Endothelial cell (in vitro differentiated cells): Measurements from ENCODE around the gene OSTF1. TPM values are rescaled to one million over a fixed set of nuclear protein-coding genes. Genes with fewer than 3 reads are reported as not detected.

ENCODE experiments used
- DNase-seq: peaks from one replicate; pipeline ENCODE4 v3.0.0; 2021; ENCODE audit warnings: low spot score
- H3K27ac Mint-ChIP-seq: one replicate; pipeline ENCODE4 v1.8.0; 2021; ENCODE audit warnings: mixed read lengths, inconsistent platforms; ENCODE audit not compliant: unreplicated experiment
- H3K27me3 Mint-ChIP-seq: one replicate; pipeline ENCODE4 v1.8.0; 2021; ENCODE audit warnings: mild to moderate bottlenecking, moderate library complexity, mixed read lengths, inconsistent platforms; ENCODE audit not compliant: unreplicated experiment
- H3K36me3 Mint-ChIP-seq: one replicate; pipeline ENCODE4 v1.8.0; 2021; ENCODE audit warnings: mild to moderate bottlenecking, low read depth, mixed read lengths, inconsistent platforms; ENCODE audit not compliant: unreplicated experiment
- H3K4me1 Mint-ChIP-seq: one replicate; pipeline ENCODE4 v1.8.0; 2021; ENCODE audit warnings: mild to moderate bottlenecking, mixed read lengths, inconsistent platforms; ENCODE audit not compliant: unreplicated experiment
- H3K4me3 Mint-ChIP-seq: one replicate; pipeline ENCODE4 v1.8.0; 2021; ENCODE audit warnings: mild to moderate bottlenecking, mixed read lengths, inconsistent platforms; ENCODE audit not compliant: unreplicated experiment
- H3K9me3 Mint-ChIP-seq: one replicate; pipeline ENCODE4 v1.8.0; 2021; ENCODE audit warnings: mixed read lengths, inconsistent platforms; ENCODE audit not compliant: unreplicated experiment
- CTCF ChIP-seq: fragments of 200-600 bp; sonication (generic); IDR thresholded peaks from one replicate; pipeline ENCODE4 v1.5.0; 2021; ENCODE audit warnings: antibody characterized with exemption; ENCODE audit not compliant: unreplicated experiment
- total RNA-seq: library from RNA; stranded (reverse); fragmentation: NEBNext Ultra II Directional; extraction: Animal tissue kit (Norgen Biotek cat#: 25700); gene quantifications from one replicate; pipeline ENCODE4 v1.2.1, GENCODE V29; 2021; ENCODE audit not compliant: unreplicated experiment

The OSTF1 gene
- total RNA-seq, 1 donor from 2014 or later: 51.4 TPM

GRCh38 chr9:75163764-75164163 lies 75.5 kb downstream of the OSTF1 start:
- no peak overlapping the region for H3K27ac Mint-ChIP-seq
- H3K27me3 Mint-ChIP-seq: no peaks in the 10 kb centered on the region
- peaks cover 12% of the 10 kb centered on the region for H3K9me3 Mint-ChIP-seq
- peaks cover under 1% of the 10 kb centered on the region for H3K4me1 Mint-ChIP-seq
- no peak for DNase-seq
- peak overlapping the region; percentile 4 for H3K4me3 Mint-ChIP-seq
- H3K36me3 Mint-ChIP-seq: peaks cover 32% of the 10 kb centered on the region
- no peak for TF ChIP-seq CTCF

GRCh38 chr9:75164573-75164972 lies 76.3 kb downstream of the OSTF1 start:
- Mint-ChIP-seq H3K36me3 (peaks cover 37% of the 10 kb centered on the region), H3K4me3 (no peak overlapping the region), H3K27me3 (no peaks in the 10 kb centered on the region), H3K27ac (no peak overlapping the region), H3K9me3 (peaks cover 12% of the 10 kb centered on the region), H3K4me1 (peaks cover 6% of the 10 kb centered on the region)
- no peak for TF ChIP-seq CTCF
- DNase-seq: no peak

- no peaks in the 10 kb centered on the region for H3K27me3 Mint-ChIP-seq
- no peak overlapping the region for H3K27ac Mint-ChIP-seq
- peaks cover 12% of the 10 kb centered on the region for H3K9me3 Mint-ChIP-seq
- TF ChIP-seq CTCF: no peak
- H3K36me3 Mint-ChIP-seq: peaks cover 42% of the 10 kb centered on the region
- DNase-seq: no peak
- no peak overlapping the region for H3K4me3 Mint-ChIP-seq
- peaks cover 9% of the 10 kb centered on the region for H3K4me1 Mint-ChIP-seq
Observed at GRCh38 chr9:75167281-75167680, 79.0 kb downstream of the OSTF1 start.

- no peak for DNase-seq
- H3K27ac Mint-ChIP-seq: peak overlapping the region; percentile 2
- no peak overlapping the region for H3K4me3 Mint-ChIP-seq
- TF ChIP-seq CTCF: no peak
- H3K27me3 Mint-ChIP-seq: no peaks in the 10 kb centered on the region
- H3K4me1 Mint-ChIP-seq: peaks cover 9% of the 10 kb centered on the region
- peaks cover 12% of the 10 kb centered on the region for H3K9me3 Mint-ChIP-seq
- peaks cover 34% of the 10 kb centered on the region for H3K36me3 Mint-ChIP-seq
Observed at GRCh38 chr9:75168270-75169178, 80.2 kb downstream of the OSTF1 start.

- peaks cover 30% of the 10 kb centered on the region for H3K36me3 Mint-ChIP-seq
- no peak overlapping the region for H3K4me3 Mint-ChIP-seq
- peaks cover 9% of the 10 kb centered on the region for H3K4me1 Mint-ChIP-seq
- no peak for TF ChIP-seq CTCF
- peaks cover 7% of the 10 kb centered on the region for H3K9me3 Mint-ChIP-seq
- no peak for DNase-seq
- peak overlapping the region; percentile 91 for H3K27ac Mint-ChIP-seq
- no peaks in the 10 kb centered on the region for H3K27me3 Mint-ChIP-seq
Observed at GRCh38 chr9:75169623-75170022, 81.3 kb downstream of the OSTF1 start.
